AG09319 (cell line): ENCODE measurements around the gene EIF3L.

Experiments used
- DNase-seq: peaks from one replicate; pipeline ENCODE4 v3.0.0-alpha.2; 2010; ENCODE audit warnings: low read depth; ENCODE audit errors: extremely low read depth
- TF ChIP-seq, protein P1 (sequence below): IDR thresholded peaks from 2 replicates; pipeline ENCODE4 v1.5.1; 2011; ENCODE audit warnings: low read depth, mild to moderate bottlenecking, inconsistent platforms, low read length, moderate library complexity

The EIF3L gene

DNA sequence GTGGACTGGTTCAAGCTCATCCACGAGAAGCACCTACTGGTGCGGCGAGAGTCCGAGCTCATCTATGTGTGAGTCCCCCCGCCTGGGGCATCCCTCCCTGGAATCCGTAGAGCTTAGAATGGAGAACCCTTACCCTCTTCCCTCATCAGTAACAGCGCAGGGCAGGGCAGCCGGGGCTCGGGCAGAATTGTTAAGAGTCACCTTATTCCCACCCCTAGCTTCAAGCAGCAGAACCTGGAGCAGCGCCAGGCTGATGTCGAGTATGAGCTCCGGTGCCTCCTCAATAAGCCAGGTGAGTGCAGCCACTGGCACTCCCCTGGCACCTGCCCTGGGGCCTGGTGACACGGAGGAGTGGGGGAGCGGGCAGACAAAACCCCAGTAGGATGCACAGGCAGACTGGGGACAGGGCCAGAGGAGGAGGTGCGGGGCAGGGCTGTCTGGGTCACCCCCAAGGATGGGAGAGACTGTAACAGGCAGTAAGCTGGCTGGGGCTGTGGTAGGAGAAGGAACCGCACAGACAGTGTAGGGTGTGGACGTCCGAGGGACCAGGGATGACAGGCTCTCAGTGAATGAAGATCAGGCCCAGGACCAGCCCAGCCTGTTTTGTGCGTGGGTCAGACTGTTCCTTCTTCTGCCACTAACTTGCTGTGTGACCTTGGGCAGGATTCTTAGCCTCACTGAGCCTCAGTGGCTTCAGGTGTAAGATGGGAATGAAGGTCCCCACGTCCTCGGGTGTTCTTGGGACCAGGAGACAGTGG is 83.8 kb downstream of the EIF3L start:
- no peak for DNase-seq
- TF ChIP-seq, protein P1, sequence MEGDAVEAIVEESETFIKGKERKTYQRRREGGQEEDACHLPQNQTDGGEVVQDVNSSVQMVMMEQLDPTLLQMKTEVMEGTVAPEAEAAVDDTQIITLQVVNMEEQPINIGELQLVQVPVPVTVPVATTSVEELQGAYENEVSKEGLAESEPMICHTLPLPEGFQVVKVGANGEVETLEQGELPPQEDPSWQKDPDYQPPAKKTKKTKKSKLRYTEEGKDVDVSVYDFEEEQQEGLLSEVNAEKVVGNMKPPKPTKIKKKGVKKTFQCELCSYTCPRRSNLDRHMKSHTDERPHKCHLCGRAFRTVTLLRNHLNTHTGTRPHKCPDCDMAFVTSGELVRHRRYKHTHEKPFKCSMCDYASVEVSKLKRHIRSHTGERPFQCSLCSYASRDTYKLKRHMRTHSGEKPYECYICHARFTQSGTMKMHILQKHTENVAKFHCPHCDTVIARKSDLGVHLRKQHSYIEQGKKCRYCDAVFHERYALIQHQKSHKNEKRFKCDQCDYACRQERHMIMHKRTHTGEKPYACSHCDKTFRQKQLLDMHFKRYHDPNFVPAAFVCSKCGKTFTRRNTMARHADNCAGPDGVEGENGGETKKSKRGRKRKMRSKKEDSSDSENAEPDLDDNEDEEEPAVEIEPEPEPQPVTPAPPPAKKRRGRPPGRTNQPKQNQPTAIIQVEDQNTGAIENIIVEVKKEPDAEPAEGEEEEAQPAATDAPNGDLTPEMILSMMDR: no peak

DNA sequence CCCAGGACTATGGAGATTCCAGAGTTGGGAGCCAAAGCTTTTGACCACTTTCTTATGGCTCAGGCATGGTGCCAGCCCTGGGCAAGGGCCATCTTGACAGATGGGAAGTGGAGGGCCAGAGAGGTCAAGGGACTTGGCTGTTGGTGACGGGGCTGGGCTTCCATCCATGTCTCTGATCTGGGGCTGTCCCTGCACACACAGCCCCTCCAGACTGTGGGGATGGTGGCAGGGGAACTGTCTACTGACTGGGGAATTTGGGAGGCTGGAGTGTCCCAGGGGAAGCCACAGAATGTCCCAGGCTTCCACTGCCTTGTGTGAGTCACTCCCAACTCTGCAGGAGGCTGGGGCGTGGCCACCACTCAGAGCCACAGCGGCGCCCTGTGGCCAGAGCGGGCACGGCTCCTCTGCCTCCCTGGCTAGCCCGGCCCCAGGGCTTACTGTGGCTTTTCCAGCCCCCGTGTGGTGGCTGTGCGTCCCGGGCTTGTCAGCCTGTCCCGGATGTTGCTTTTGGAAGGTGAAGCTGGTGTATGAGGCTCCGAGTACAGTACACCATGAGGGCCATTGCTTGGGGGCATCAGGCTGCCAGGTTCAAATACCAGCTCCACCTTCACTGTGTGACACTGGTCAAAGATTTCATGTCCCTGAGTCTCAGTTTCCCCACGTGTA is 84.6 kb downstream of the EIF3L start:
- DNase-seq: peak; percentile 64
- TF ChIP-seq, protein P1: peak; percentile 99
